Mesendoderm (in vitro differentiated cells): ENCODE results near the gene EXOC6. TPM values are rescaled to one million over a fixed set of nuclear protein-coding genes. Genes with fewer than 3 reads are reported as not detected.

ENCODE experiments used
- small RNA-seq: library from polyadenylated mRNA; stranded (forward); fragments of <200 nt; extraction: miRNeasy Mini kit (QIAGEN cat#:217004); gene quantifications from one replicate; pipeline ENCODE3, GENCODE V24; 2013; ENCODE audit not compliant: insufficient read depth

Gene EXOC6

Small RNAs within 50 kb of the gene (small RNA-seq; reads per million reads assigned to genes)
- gene AL392103.1 = not detected
